HEK293 (cell line): ENCODE data around the gene MTFR1L.

Experiments used
- CTCF ChIA-PET: fragments of 350-600 bp; formaldehyde crosslinking; extraction: SDS; loops from one replicate; lab custom pipeline; 2021; ENCODE audit warnings: antibody characterized with exemption; lab: Yijun Ruan, JAX
- POLR2A ChIA-PET: fragments of 300-600 bp; formaldehyde crosslinking; extraction: SDS; loops from one replicate; lab custom pipeline; 2020; ENCODE audit warnings: antibody characterized with exemption, inconsistent platforms; lab: Yijun Ruan, JAX
- H3K27ac ChIP-seq: fragments of 200-500 bp; sonication (Bioruptor generic); 2 replicates; pipeline ENCODE4 v1.5.1; 2014; ENCODE audit warnings: low read depth, low read length, control low read depth, inconsistent platforms; ENCODE audit errors: extremely low read depth
- H3K36me3 ChIP-seq, 2 experiments: fragments of 200-500 bp in 1 of 2; sonication (Bioruptor generic) in 1 of 2; 1 replicate in 1 of 2; 2 replicates in 1 of 2; pipeline ENCODE4 v1.5.1; 2014 to 2017; ENCODE audit warnings: inconsistent platforms in 2 of 2, low read length in 2 of 2; ENCODE audit not compliant: control insufficient read depth in 2 of 2, insufficient read depth in 1 of 2
- H3K4me1 ChIP-seq: fragments of 200-500 bp; sonication (Bioruptor generic); 2 replicates; pipeline ENCODE4 v1.5.1; 2014; ENCODE audit warnings: mild to moderate bottlenecking, low read length, inconsistent platforms; ENCODE audit not compliant: control insufficient read depth, insufficient read depth
- H3K4me3 ChIP-seq: 2 replicates; pipeline ENCODE4 v1.5.1; 2011; ENCODE audit warnings: low read depth, mild to moderate bottlenecking, control low read depth, low read length, moderate library complexity
- H3K9me3 ChIP-seq: fragments of 200-500 bp; sonication (Bioruptor generic); 2 replicates; pipeline ENCODE4 v1.5.1; 2014; ENCODE audit warnings: low read depth, low read length, inconsistent platforms; ENCODE audit not compliant: control insufficient read depth, insufficient read depth
- GLIS2 ChIP-seq: fragments of 450-650 bp; formaldehyde crosslinking; IDR thresholded peaks from 2 replicates; pipeline ENCODE4 v1.5.1; 2016; ENCODE audit warnings: missing biosample characterization, missing genetic modification characterization
- KLF9 ChIP-seq: fragments of 450-650 bp; formaldehyde crosslinking; IDR thresholded peaks from 2 replicates; pipeline ENCODE4 v1.5.1; 2016; ENCODE audit warnings: missing biosample characterization, missing genetic modification characterization, low read depth
- PRDM10 ChIP-seq: fragments of 450-650 bp; formaldehyde crosslinking; IDR thresholded peaks from 2 replicates; pipeline ENCODE4 v1.5.1; 2016; ENCODE audit warnings: missing biosample characterization, missing genetic modification characterization
- SP2 ChIP-seq: fragments of 450-650 bp; formaldehyde crosslinking; IDR thresholded peaks from 2 replicates; pipeline ENCODE4 v1.5.1; 2016; ENCODE audit warnings: missing biosample characterization, missing genetic modification characterization
- SP3 ChIP-seq: fragments of 450-650 bp; formaldehyde crosslinking; IDR thresholded peaks from 2 replicates; pipeline ENCODE4 v1.5.1; 2016; ENCODE audit warnings: missing biosample characterization, missing genetic modification characterization
- WT1 ChIP-seq: fragments of 450-650 bp; formaldehyde crosslinking; IDR thresholded peaks from 2 replicates; pipeline ENCODE4 v1.5.1; 2016; ENCODE audit warnings: missing biosample characterization, missing genetic modification characterization
- YY1 ChIP-seq: fragments of 450-650 bp; formaldehyde crosslinking; IDR thresholded peaks from 2 replicates; pipeline ENCODE4 v1.5.1; 2018; ENCODE audit warnings: missing biosample characterization, missing genetic modification characterization
- ZBTB8A ChIP-seq: fragments of 450-650 bp; formaldehyde crosslinking; IDR thresholded peaks from 2 replicates; pipeline ENCODE4 v1.5.1; 2016; ENCODE audit warnings: missing biosample characterization, missing genetic modification characterization
- ZNF155 ChIP-seq: fragments of 450-650 bp; formaldehyde crosslinking; IDR thresholded peaks from 2 replicates; pipeline ENCODE4 v1.5.1; 2016; ENCODE audit warnings: missing biosample characterization, missing genetic modification characterization
- ZNF157 ChIP-seq: fragments of 450-650 bp; formaldehyde crosslinking; IDR thresholded peaks from 2 replicates; pipeline ENCODE4 v1.5.1; 2016; ENCODE audit warnings: missing biosample characterization, missing genetic modification characterization
- ZNF341 ChIP-seq: fragments of 450-650 bp; formaldehyde crosslinking; IDR thresholded peaks from 2 replicates; pipeline ENCODE4; 2016; ENCODE audit warnings: low read depth, missing biosample characterization, missing genetic modification characterization
- ZNF354C ChIP-seq: fragments of 450-650 bp; formaldehyde crosslinking; IDR thresholded peaks from 2 replicates; pipeline ENCODE4 v1.5.1; 2016; ENCODE audit warnings: missing biosample characterization, missing genetic modification characterization, low read depth, borderline replicate concordance
- ZNF473 ChIP-seq: fragments of 450-650 bp; formaldehyde crosslinking; IDR thresholded peaks from 2 replicates; pipeline ENCODE4 v1.5.1; 2017; ENCODE audit warnings: missing biosample characterization, missing genetic modification characterization
- ZNF501 ChIP-seq: fragments of 450-650 bp; formaldehyde crosslinking; IDR thresholded peaks from 2 replicates; pipeline ENCODE4 v1.5.1; 2016; ENCODE audit warnings: missing biosample characterization, missing genetic modification characterization
- ZNF513 ChIP-seq: fragments of 450-650 bp; IDR thresholded peaks from 2 replicates; pipeline ENCODE4 v1.5.1; 2018; ENCODE audit warnings: missing biosample characterization, missing genetic modification characterization
- ZNF555 ChIP-seq: fragments of 450-650 bp; formaldehyde crosslinking; conservative IDR thresholded peaks from 2 replicates; pipeline ENCODE4 v1.5.1; 2017; ENCODE audit warnings: missing biosample characterization, mild to moderate bottlenecking, missing genetic modification characterization, inconsistent platforms
- ZNF571 ChIP-seq: fragments of 450-650 bp; formaldehyde crosslinking; IDR thresholded peaks from 2 replicates; pipeline ENCODE4 v1.5.0; 2017; ENCODE audit warnings: missing biosample characterization, missing genetic modification characterization
- ZNF585B ChIP-seq: fragments of 450-650 bp; formaldehyde crosslinking; IDR thresholded peaks from 2 replicates; pipeline ENCODE4 v1.5.1; 2016; ENCODE audit warnings: missing biosample characterization, missing genetic modification characterization
- ZNF600 ChIP-seq: fragments of 450-650 bp; formaldehyde crosslinking; IDR thresholded peaks from 2 replicates; pipeline ENCODE4 v1.5.1; 2016; ENCODE audit warnings: missing biosample characterization, missing genetic modification characterization
- ZNF701 ChIP-seq: fragments of 450-650 bp; formaldehyde crosslinking; IDR thresholded peaks from 2 replicates; pipeline ENCODE4 v1.5.1; 2016; ENCODE audit warnings: missing biosample characterization, missing genetic modification characterization
- ZNF768 ChIP-seq: fragments of 450-650 bp; formaldehyde crosslinking; IDR thresholded peaks from 2 replicates; pipeline ENCODE4 v1.5.1; 2018; ENCODE audit warnings: missing biosample characterization, mild to moderate bottlenecking, missing genetic modification characterization
- TF ChIP-seq, protein P1 (sequence below): IDR thresholded peaks from 2 replicates; pipeline ENCODE4 v1.6.1; 2011; ENCODE audit warnings: mild to moderate bottlenecking, low read depth, low read length, borderline replicate concordance
- TF ChIP-seq, protein P2 (sequence below): fragments of 450-650 bp; formaldehyde crosslinking; IDR thresholded peaks from 2 replicates; pipeline ENCODE4 v1.5.1; 2016; ENCODE audit warnings: missing biosample characterization, missing genetic modification characterization

The MTFR1L gene

DNA sequence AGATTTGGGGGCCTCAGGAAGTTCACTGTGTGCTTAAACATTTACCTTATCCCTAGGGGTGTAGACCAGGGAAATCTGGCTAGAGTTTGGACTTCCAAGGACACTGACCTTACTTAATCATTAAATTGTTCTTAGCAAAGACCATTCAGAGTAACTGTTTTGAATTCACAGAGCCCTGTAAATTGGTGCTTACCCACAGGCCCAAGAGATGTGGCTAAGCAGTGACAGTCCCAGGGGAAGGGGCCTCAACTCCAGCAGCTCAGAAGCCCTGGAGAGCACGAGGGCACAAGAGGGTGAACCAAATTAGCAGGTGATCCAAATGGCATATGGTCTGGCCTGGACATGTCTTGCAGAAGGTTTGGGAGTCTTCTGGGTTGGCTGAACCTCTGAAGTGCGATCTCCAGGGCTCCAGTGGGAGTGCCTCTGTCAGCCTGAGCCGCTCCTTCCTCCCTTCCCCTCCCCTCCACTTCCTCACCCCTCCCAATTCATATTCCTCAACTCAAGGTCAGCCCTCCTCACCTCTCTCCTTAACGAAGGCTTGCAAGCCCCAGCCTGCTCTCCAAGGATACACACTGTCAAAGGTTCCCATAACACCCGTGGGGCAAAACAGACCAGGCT lies 51.4 kb downstream of the MTFR1L start:
- no peaks in the 10 kb centered on the region for H3K4me1 ChIP-seq
- TF ChIP-seq KLF9 (tag by site-specific recombination) (no peak), PRDM10 (tag by site-specific recombination) (peak; percentile 77), SP2 (tag by site-specific recombination) (no peak), ZNF157 (no peak), ZNF354C (no peak), ZNF585B (no peak), ZNF555 (tag by site-specific recombination) (no peak), GLIS2 (tag by site-specific recombination) (no peak), WT1 (tag by site-specific recombination) (peak; percentile 62; the same call in 1 of the 2 replicates), ZNF341 (tag by site-specific recombination) (peak; percentile 18; the same call in 1 of the 2 replicates), SP3 (no peak), ZNF571 (tag by site-specific recombination) (no peak), ZNF155 (no peak), ZNF600 (tag by site-specific recombination) (0 out of 2 replicates have a peak, but pooled peaks have one; percentile 29), ZNF501 (tag by site-specific recombination) (no peak), ZNF701 (tag by site-specific recombination) (no peak), ZBTB8A (0 out of 2 replicates have a peak, but pooled peaks have one; percentile 29), ZNF473 (tag by site-specific recombination) (no peak), YY1 (tag by site-specific recombination) (no peak)
- TF ChIP-seq, protein P1, sequence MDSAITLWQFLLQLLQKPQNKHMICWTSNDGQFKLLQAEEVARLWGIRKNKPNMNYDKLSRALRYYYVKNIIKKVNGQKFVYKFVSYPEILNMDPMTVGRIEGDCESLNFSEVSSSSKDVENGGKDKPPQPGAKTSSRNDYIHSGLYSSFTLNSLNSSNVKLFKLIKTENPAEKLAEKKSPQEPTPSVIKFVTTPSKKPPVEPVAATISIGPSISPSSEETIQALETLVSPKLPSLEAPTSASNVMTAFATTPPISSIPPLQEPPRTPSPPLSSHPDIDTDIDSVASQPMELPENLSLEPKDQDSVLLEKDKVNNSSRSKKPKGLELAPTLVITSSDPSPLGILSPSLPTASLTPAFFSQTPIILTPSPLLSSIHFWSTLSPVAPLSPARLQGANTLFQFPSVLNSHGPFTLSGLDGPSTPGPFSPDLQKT = no peak
- no peak overlapping the region for H3K4me3 ChIP-seq
- no peaks in the 10 kb centered on the region for H3K9me3 ChIP-seq
- peaks cover 0 to 11% of the 10 kb centered on the region in 2 experiments; a peak in 1 of 3 replicates for H3K36me3 ChIP-seq
- CTCF ChIA-PET = no interaction called here
- POLR2A ChIA-PET = no interaction called here
- H3K27ac ChIP-seq = no peak overlapping the region

DNA sequence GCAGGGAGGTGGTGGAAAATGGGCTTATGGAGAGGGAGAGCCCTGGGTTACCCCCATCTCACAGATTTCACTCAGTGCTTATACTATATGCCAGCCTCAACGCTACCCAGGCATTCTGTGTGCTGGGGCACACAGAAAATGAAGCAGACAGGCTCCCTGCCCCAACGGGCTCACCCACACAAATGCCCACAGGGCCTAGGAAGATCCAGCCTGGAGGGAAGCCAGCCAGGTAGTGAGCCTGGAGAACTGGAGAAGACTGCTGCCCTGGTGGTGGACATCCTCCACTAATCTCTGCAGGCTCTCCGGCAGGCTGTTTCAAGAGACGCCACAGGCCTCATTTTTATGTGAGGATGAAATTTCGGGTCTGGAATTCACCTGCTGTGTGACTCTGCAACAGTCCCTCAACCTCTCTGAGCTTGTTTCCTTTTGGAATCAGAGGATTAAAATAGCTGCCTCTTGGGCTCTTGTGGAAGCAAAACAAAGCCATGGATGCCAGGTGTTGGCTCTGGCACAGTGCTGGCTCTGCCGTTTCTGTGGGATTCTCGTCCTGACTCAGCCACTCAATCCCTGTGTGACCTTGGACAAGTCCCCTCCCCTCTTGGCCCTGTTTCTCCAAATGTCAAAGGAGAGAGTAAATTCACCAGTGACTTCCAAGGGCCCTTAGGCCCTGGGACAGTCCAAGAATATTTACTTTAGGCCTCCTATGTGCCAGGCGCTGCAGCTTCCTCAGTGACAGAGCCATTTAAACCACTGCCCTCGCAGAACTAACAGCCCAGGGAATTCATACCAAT lies 52.1 kb downstream of the MTFR1L start:
- Histone ChIP-seq H3K9me3 (no peaks in the 10 kb centered on the region), H3K27ac (no peak overlapping the region), H3K4me1 (no peaks in the 10 kb centered on the region), H3K36me3 (peaks cover 0 to 11% of the 10 kb centered on the region in 2 experiments; a peak in 1 of 3 replicates), H3K4me3 (no peak overlapping the region)
- peak; percentile 92 for TF ChIP-seq ZNF768 (tag by site-specific recombination)
- TF ChIP-seq, protein P2, sequence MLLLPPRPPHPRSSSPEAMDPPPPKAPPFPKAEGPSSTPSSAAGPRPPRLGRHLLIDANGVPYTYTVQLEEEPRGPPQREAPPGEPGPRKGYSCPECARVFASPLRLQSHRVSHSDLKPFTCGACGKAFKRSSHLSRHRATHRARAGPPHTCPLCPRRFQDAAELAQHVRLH (tag by site-specific recombination) = peak; percentile 53; the same call in 1 of the 2 replicates
- no peak for TF ChIP-seq ZNF513 (tag by site-specific recombination)
- POLR2A ChIA-PET = no interaction called here
- CTCF ChIA-PET = interaction anchor here (0.6 to 0.7 kb wide), 2 partner anchors 277 to 292 kb away, joined by 3 read pairs; no protein-coding TSS in a partner anchor
